Heart left ventricle (tissue), 13 donors: ENCODE data around the gene PLCB4.

ENCODE experiments used
- POLR2A ChIP-seq, 2 donors: fragments of 450-650 bp; IDR thresholded peaks; one replicate each; pipeline ENCODE4 v1.6.1; 2017; ENCODE audit warnings: antibody characterized with exemption in 2 of 2, mild to moderate bottlenecking in 2 of 2, moderate library complexity in 2 of 2
- TF ChIP-seq, protein P1 (sequence below), 12 donors: fragments of 200-600 bp; sonication (generic) in 4 of 12; IDR thresholded peaks; one replicate each; pipeline versions ENCODE4 v1.5.0 to v1.8.0; 2018 to 2022; ENCODE audit warnings: antibody characterized with exemption in 12 of 12, mild to moderate bottlenecking in 5 of 12
- donor health status: ischemic (EF 13 %, LVEDD 7.1; RV severe dilation, severe dysfunction).
- donor health status: DM: no; HTN: yes; CAD: no.
- donor health status: DM: no; HTN: no; CAD: no.
- donor health status: ischemic (EF 25% LVEDD 6.9; RV normal size, moderate dysfunction).
- donor health status: ischemic (EF 25% LVEDD 5.7; RV mildly dilated, moderate dysfunction).
- donor health status: ischemic (EF 35%, LVEDD 5.7; RV mildly dilated, moderate dysfunction).
- donor health status: nonischemic (EF 11% LVEDD 7.7; RV severe dilation, severe dysfunction).
- donor health status: DM: yes; HTN: yes; CAD: no.
- donor health status: PGD.
- donor health status: ischemic (EF 29% LVEDD 5.4; RV normal size, mild dysfunction).
- donor health status: nonischemic (EF 23%, LVEDD 6.1; RV moderate dilation, normal function).

DNA sequence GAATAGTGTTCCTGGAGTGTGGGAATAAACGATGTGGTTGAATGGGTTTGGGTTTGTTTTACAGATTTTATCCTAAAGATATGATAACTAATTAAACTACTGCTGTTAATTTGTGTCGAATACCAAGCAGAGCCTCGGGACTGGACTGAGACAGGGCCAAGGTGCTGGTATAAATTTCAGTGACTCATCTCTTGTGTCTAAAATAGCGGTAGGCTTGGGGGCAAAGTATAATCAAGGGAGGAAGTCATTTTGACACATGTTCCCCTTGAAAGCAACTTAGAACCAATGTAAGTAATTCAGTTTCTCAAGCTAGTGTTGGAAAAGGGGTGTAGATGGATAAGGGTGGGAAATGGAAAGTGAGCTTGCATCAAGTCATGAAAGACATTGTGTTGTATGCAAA, 108.4 kb downstream of the PLCB4 start:
- TF ChIP-seq, protein P1, sequence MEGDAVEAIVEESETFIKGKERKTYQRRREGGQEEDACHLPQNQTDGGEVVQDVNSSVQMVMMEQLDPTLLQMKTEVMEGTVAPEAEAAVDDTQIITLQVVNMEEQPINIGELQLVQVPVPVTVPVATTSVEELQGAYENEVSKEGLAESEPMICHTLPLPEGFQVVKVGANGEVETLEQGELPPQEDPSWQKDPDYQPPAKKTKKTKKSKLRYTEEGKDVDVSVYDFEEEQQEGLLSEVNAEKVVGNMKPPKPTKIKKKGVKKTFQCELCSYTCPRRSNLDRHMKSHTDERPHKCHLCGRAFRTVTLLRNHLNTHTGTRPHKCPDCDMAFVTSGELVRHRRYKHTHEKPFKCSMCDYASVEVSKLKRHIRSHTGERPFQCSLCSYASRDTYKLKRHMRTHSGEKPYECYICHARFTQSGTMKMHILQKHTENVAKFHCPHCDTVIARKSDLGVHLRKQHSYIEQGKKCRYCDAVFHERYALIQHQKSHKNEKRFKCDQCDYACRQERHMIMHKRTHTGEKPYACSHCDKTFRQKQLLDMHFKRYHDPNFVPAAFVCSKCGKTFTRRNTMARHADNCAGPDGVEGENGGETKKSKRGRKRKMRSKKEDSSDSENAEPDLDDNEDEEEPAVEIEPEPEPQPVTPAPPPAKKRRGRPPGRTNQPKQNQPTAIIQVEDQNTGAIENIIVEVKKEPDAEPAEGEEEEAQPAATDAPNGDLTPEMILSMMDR (IDR thresholded peaks at IDR 0.05): no peak
- no peak for TF ChIP-seq POLR2A (IDR thresholded peaks at IDR 0.05)
